GM12878 (cell line): Measurements from ENCODE around the gene CD27. TPM values are rescaled to one million over a fixed set of nuclear protein-coding genes. Genes with fewer than 3 reads are reported as not detected.

Experiments
- ASH2L ChIP-seq: fragments of 300-600, 200-600 bp; sonication (generic); IDR thresholded peaks from 2 replicates; pipeline ENCODE4 v1.6.1; 2017; ENCODE audit warnings: low read depth, mild to moderate bottlenecking, borderline replicate concordance
- CBFB ChIP-seq: IDR thresholded peaks from 2 replicates; pipeline ENCODE4 v1.6.1; 2016; ENCODE audit warnings: antibody characterized with exemption, low read depth
- CTCF ChIP-seq, 3 experiments: IDR thresholded peaks in 2 of 3; conservative IDR thresholded peaks in 1 of 3; 2 replicates each; pipeline ENCODE4 v1.5.1; 2011; ENCODE audit warnings: low read depth in 3 of 3, low read length in 3 of 3, mild to moderate bottlenecking in 3 of 3, control low read depth in 2 of 3, moderate library complexity in 2 of 3, inconsistent platforms in 1 of 3, mixed read lengths in 1 of 3; ENCODE audit not compliant: control insufficient read depth in 2 of 3, insufficient read depth in 1 of 3; ENCODE audit errors: extremely low read depth in 1 of 3
- CUX1 ChIP-seq: IDR thresholded peaks from 2 replicates; pipeline ENCODE4 v1.6.1; 2012; ENCODE audit warnings: improper control_type of control experiment, low read depth, low read length; ENCODE audit not compliant: insufficient replicate concordance
- EGR1 ChIP-seq, 2 experiments: IDR thresholded peaks; 1 replicate in 1 of 2; 2 replicates in 1 of 2; pipeline ENCODE4 v1.6.1; 2011 to 2012; ENCODE audit warnings: low read depth in 2 of 2, low read length in 2 of 2, borderline replicate concordance in 1 of 2, mild to moderate bottlenecking in 1 of 2, moderate library complexity in 1 of 2
- ELK1 ChIP-seq: IDR thresholded peaks from 2 replicates; pipeline ENCODE4 v1.6.1; 2012; ENCODE audit warnings: low read depth, low read length, improper control_type of control experiment
- FOXK2 ChIP-seq: fragments of 450-650 bp; IDR thresholded peaks from 2 replicates; pipeline ENCODE4 v1.6.1; 2017; ENCODE audit warnings: mild to moderate bottlenecking, moderate library complexity
- HDAC6 ChIP-seq: fragments of 200-600 bp; sonication (generic); IDR thresholded peaks from one replicate; pipeline ENCODE4 v1.8.0; 2017; ENCODE audit warnings: antibody characterized with exemption; ENCODE audit not compliant: unreplicated experiment
- IRF5 ChIP-seq: fragments of 450-650 bp; IDR thresholded peaks from 2 replicates; pipeline ENCODE4 v1.6.1; 2017; ENCODE audit warnings: borderline replicate concordance
- KDM1A ChIP-seq: fragments of 200-600 bp; sonication (generic); IDR thresholded peaks from 2 replicates; pipeline ENCODE4 v1.6.1; 2016; ENCODE audit warnings: borderline replicate concordance
- KLF5 ChIP-seq: fragments of 450-650 bp; IDR thresholded peaks from 2 replicates; pipeline ENCODE4 v1.6.1; 2014; ENCODE audit warnings: mild to moderate bottlenecking; ENCODE audit not compliant: partially characterized antibody
- MEF2A ChIP-seq: IDR thresholded peaks from 2 replicates; pipeline ENCODE4 v1.6.1; 2011; ENCODE audit warnings: low read depth, mild to moderate bottlenecking, low read length, moderate library complexity; ENCODE audit not compliant: insufficient read depth
- MXI1 ChIP-seq: fragments of 150-350 bp; IDR thresholded peaks from 2 replicates; pipeline ENCODE4 v1.6.1; 2011; ENCODE audit warnings: low read depth, mild to moderate bottlenecking, inconsistent platforms, low read length, improper control_type of control experiment
- NFYB ChIP-seq: IDR thresholded peaks from 2 replicates; pipeline ENCODE4 v1.6.1; 2011; ENCODE audit warnings: low read depth, mild to moderate bottlenecking, low read length, improper control_type of control experiment, moderate library complexity; ENCODE audit not compliant: insufficient read depth
- NR2C2 ChIP-seq: IDR thresholded peaks from 2 replicates; pipeline ENCODE4 v1.6.1; 2011; ENCODE audit warnings: borderline replicate concordance, low read depth; ENCODE audit not compliant: control insufficient read depth, insufficient read length
- PAX8 ChIP-seq: fragments of 450-650 bp; IDR thresholded peaks from 2 replicates; pipeline ENCODE4 v1.6.1; 2017; ENCODE audit warnings: mild to moderate bottlenecking, moderate library complexity
- SREBF1 ChIP-seq: IDR thresholded peaks from 2 replicates; pipeline ENCODE4 v1.6.1; 2012; ENCODE audit warnings: mild to moderate bottlenecking, low read length
- USF2 ChIP-seq: IDR thresholded peaks from 2 replicates; pipeline ENCODE4 v1.6.1; 2011; ENCODE audit warnings: low read depth, low read length, improper control_type of control experiment, borderline replicate concordance
- polyA plus RNA-seq, 11 experiments: library from polyadenylated mRNA; depleted of rRNA in 4 of 11; unstranded in 6 of 11; stranded (reverse) in 5 of 11; fragments of >200 nt; fragmentation: Nextera tagmentation in 4 of 11; fragmentation: Illumina TruSeq in 1 of 11; extraction: Ambion mirVana in 4 of 11; extraction: Trizol in 1 of 11; gene quantifications; 1 replicate in 1 of 11; 2 replicates in 10 of 11; pipeline versions ENCODE4 v1.2.1 to v1.2.3, GENCODE V29; 2011 to 2016; ENCODE audit warnings: inconsistent platforms in 2 of 11, missing spikeins in 2 of 11, low read depth in 1 of 11
- total RNA-seq, 4 experiments: library from RNA; depleted of rRNA in 3 of 4; stranded (reverse); fragments of >200 nt in 3 of 4; fragmentation: Illumina TruSeq in 1 of 4; extraction: Trizol in 1 of 4; gene quantifications; 2 replicates each; pipeline versions ENCODE4 v1.2.1 to v1.2.3, GENCODE V29; 2013 to 2021

CD27 gene
- total and polyA plus RNA-seq, 10 of the 15 experiments (the other 5 are each of a cell fraction or from before 2014, with no cell fraction given), result 4.9 to 184 (median 106) TPM

- peak; percentile 81 for TF ChIP-seq FOXK2
- TF ChIP-seq NR2C2, result no peak
- no peak for TF ChIP-seq CBFB
- TF ChIP-seq HDAC6, result no peak
- peak; percentile 67; the same call in 1 of the 2 replicates for TF ChIP-seq MEF2A
- peak; percentile 34; the same call in 1 of the 2 replicates for TF ChIP-seq PAX8
- TF ChIP-seq EGR1 (IDR thresholded peaks at IDR 0.05; ENCODE audit: borderline replicate concordance in 1 of 2, low read depth in 2 of 2, low read length in 2 of 2), result peak in 1 of 2 experiments; percentile 97; a peak in 2 of 3 replicates
- no peak for TF ChIP-seq CTCF (IDR thresholded peaks at IDR 0.05 in 2 of 3, conservative IDR thresholded peaks at IDR 0.05 in 1 of 3; ENCODE audit: control insufficient read depth in 2 of 3, extremely low read depth in 1 of 3, insufficient read depth in 1 of 3, low read depth in 3 of 3, low read length in 3 of 3)
- TF ChIP-seq ELK1, result no peak
- peak; percentile 98 for TF ChIP-seq MXI1
- no peak for TF ChIP-seq KLF5
- TF ChIP-seq IRF5, result no peak
- no peak for TF ChIP-seq ASH2L
- no peak for TF ChIP-seq NFYB
- no peak for TF ChIP-seq KDM1A
- no peak for TF ChIP-seq USF2
- TF ChIP-seq CUX1, result peak; percentile 58
- TF ChIP-seq SREBF1, result no peak
Observed at GRCh38 chr12:6426882-6427671, 17.7 kb upstream of the CD27 start (continued).
